K562 (cell line): ENCODE measurements around the gene HKDC1. TPM values are rescaled to one million over a fixed set of nuclear protein-coding genes. Genes with fewer than 3 reads are reported as not detected.

Experiments
- BACH1 ChIP-seq: fragments of 200-800 bp; sonication (Bioruptor generic); IDR thresholded peaks from 2 replicates; pipeline ENCODE4 v1.6.1; 2016; ENCODE audit warnings: missing genetic modification characterization, missing compliant biosample characterization
- ILF3 ChIP-seq: fragments of 450-650 bp; IDR thresholded peaks from 2 replicates; pipeline ENCODE4 v1.6.1; 2018; ENCODE audit warnings: antibody characterized with exemption, mild to moderate bottlenecking, moderate library complexity, borderline replicate concordance
- MGA ChIP-seq: fragments of 450-650 bp; IDR thresholded peaks from 2 replicates; pipeline ENCODE4 v1.6.1; 2016; ENCODE audit warnings: mild to moderate bottlenecking, moderate library complexity
- MIER1 ChIP-seq: fragments of 450-650 bp; IDR thresholded peaks from 2 replicates; pipeline ENCODE4 v1.6.1; 2016; ENCODE audit warnings: antibody characterized with exemption, mild to moderate bottlenecking, low read depth
- NR4A1 ChIP-seq, 2 experiments: fragments of 250-450 bp in 1 of 2; fragments of 450-650 bp in 1 of 2; sonication (Bioruptor Pico) in 1 of 2; IDR thresholded peaks; 2 replicates each; pipeline versions ENCODE4 v1.4.0 to v1.6.1; 2016 to 2020; ENCODE audit warnings: mild to moderate bottlenecking in 2 of 2, missing compliant biosample characterization in 1 of 2, missing genetic modification characterization in 1 of 2, moderate library complexity in 1 of 2
- SREBF2 ChIP-seq: sonication (generic); formaldehyde crosslinking; IDR thresholded peaks from 2 replicates; pipeline ENCODE4 v1.4.0; 2020; ENCODE audit warnings: mild to moderate bottlenecking, missing genetic modification reagents
- TAF15 ChIP-seq: fragments of 200-400 bp; formaldehyde crosslinking; IDR thresholded peaks from 2 replicates; pipeline ENCODE4 v1.6.1; 2017; ENCODE audit warnings: mild to moderate bottlenecking, low read depth, low read length, moderate library complexity
- ZBED1 ChIP-seq: IDR thresholded peaks from 2 replicates; pipeline ENCODE4 v1.6.1; 2014
- ZFPM2 ChIP-seq: fragments of 250-450 bp; sonication (Bioruptor Pico); IDR thresholded peaks from 2 replicates; pipeline ENCODE4 v1.5.1; 2022; ENCODE audit warnings: mild to moderate bottlenecking
- ZNF217 ChIP-seq: sonication (generic); formaldehyde crosslinking; IDR thresholded peaks from 2 replicates; pipeline ENCODE4 v1.8.0; 2022; ENCODE audit warnings: mild to moderate bottlenecking, missing genetic modification reagents
- polyA plus RNA-seq, 8 experiments: library from polyadenylated mRNA; depleted of rRNA in 4 of 8; stranded (reverse) in 5 of 8; unstranded in 3 of 8; fragments of >200 nt; fragmentation: Nextera tagmentation in 2 of 8; fragmentation: Illumina TruSeq in 1 of 8; extraction: Ambion mirVana in 2 of 8; extraction: Trizol in 1 of 8; gene quantifications; 2 replicates each; pipeline versions ENCODE4 v1.2.1 to v1.2.3, GENCODE V29; 2011 to 2014; ENCODE audit warnings: inconsistent platforms in 1 of 8, missing spikeins in 1 of 8
- total RNA-seq, 7 experiments: library from RNA; depleted of rRNA in 6 of 7; stranded (reverse); fragments of >200 nt in 6 of 7; fragmentation: Illumina TruSeq in 2 of 7; extraction: Trizol in 2 of 7; gene quantifications; 2 replicates each; pipeline versions ENCODE4 v1.2.1 to v1.2.3, GENCODE V29; 2011 to 2021; ENCODE audit warnings: low replicate concordance in 1 of 7
- TF ChIP-seq, protein P1 (sequence below): fragments of 450-650 bp; formaldehyde crosslinking; IDR thresholded peaks from 2 replicates; pipeline ENCODE4 v1.4.0; 2022; ENCODE audit warnings: missing genetic modification characterization
- TF ChIP-seq, protein P2 (sequence below): fragments of 450-650 bp; IDR thresholded peaks from 2 replicates; pipeline ENCODE4 v1.6.1; 2017; ENCODE audit warnings: mild to moderate bottlenecking, moderate library complexity

HKDC1 gene
- total and polyA plus RNA-seq, 9 of the 15 experiments (the other 6 are each of a cell fraction or from before 2014, with no cell fraction given) = 0.04 to 0.22 (median 0.11) TPM; not detected in 5

- peak; percentile 87 for TF ChIP-seq MGA
- TF ChIP-seq BACH1 = peak; percentile 90; the same call in 1 of the 2 replicates
- TF ChIP-seq, protein P1, sequence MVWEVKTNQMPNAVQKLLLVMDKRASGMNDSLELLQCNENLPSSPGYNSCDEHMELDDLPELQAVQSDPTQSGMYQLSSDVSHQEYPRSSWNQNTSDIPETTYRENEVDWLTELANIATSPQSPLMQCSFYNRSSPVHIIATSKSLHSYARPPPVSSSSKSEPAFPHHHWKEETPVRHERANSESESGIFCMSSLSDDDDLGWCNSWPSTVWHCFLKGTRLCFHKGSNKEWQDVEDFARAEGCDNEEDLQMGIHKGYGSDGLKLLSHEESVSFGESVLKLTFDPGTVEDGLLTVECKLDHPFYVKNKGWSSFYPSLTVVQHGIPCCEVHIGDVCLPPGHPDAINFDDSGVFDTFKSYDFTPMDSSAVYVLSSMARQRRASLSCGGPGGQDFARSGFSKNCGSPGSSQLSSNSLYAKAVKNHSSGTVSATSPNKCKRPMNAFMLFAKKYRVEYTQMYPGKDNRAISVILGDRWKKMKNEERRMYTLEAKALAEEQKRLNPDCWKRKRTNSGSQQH (CRISPR knock-in tag) = 0 out of 2 replicates have a peak, but pooled peaks have one; percentile 7
- no peak for TF ChIP-seq TAF15
- TF ChIP-seq, protein P2, sequence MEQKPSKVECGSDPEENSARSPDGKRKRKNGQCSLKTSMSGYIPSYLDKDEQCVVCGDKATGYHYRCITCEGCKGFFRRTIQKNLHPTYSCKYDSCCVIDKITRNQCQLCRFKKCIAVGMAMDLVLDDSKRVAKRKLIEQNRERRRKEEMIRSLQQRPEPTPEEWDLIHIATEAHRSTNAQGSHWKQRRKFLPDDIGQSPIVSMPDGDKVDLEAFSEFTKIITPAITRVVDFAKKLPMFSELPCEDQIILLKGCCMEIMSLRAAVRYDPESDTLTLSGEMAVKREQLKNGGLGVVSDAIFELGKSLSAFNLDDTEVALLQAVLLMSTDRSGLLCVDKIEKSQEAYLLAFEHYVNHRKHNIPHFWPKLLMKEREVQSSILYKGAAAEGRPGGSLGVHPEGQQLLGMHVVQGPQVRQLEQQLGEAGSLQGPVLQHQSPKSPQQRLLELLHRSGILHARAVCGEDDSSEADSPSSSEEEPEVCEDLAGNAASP = no peak
- TF ChIP-seq NR4A1 (CRISPR knock-in tag; IDR thresholded peaks at IDR 0.05) = no peak
- peak; percentile 80; the same call in 1 of the 2 replicates for TF ChIP-seq NR4A1 (tag; IDR thresholded peaks at IDR 0.05)
- no peak for TF ChIP-seq ZNF217 (CRISPR knock-in tag)
- no peak for TF ChIP-seq ZBED1
- no peak for TF ChIP-seq SREBF2
- TF ChIP-seq ZFPM2 = no peak
- 0 out of 2 replicates have a peak, but pooled peaks have one; percentile 59 for TF ChIP-seq ILF3
- TF ChIP-seq MIER1 = no peak
Observed at GRCh38 chr10:69222157-69223027, 2.3 kb downstream of the HKDC1 start (continued).
